ENCODE results near the gene DIP2C. TPM values are rescaled to one million over a fixed set of nuclear protein-coding genes. Genes with fewer than 3 reads are reported as not detected.

Gene DIP2C
- total RNA-seq, 1 experiment from 2014 or later: 11.4 TPM

GRCh38 chr10:364267-364775 is 325.1 kb downstream of the DIP2C start:
- no TSS peak for BruUV-seq (replicated peaks)
- Mint-ChIP-seq H3K4me3 (ENCODE audit: unreplicated experiment) (no peak overlapping the region), H3K9me3 (ENCODE audit: unreplicated experiment) (no peaks in the 10 kb centered on the region), H3K4me1 (ENCODE audit: low read depth, unreplicated experiment) (no peaks in the 10 kb centered on the region), H3K27ac (ENCODE audit: unreplicated experiment) (no peak overlapping the region), H3K27me3 (ENCODE audit: insufficient read depth, unreplicated experiment) (no peaks in the 10 kb centered on the region), H3K36me3 (ENCODE audit: insufficient read depth, unreplicated experiment) (peaks cover 16% of the 10 kb centered on the region)
- Histone ChIP-seq H3K4me3 (ENCODE audit: low read depth, low read length) (no peak overlapping the region), H3K36me3 (ENCODE audit: control insufficient read depth, insufficient read depth, low read length) (no peaks in the 10 kb centered on the region), H3K4me1 (no peaks in the 10 kb centered on the region), H3K9me3 (no peaks in the 10 kb centered on the region), H3K27me3 (replicated peaks; ENCODE audit: control insufficient read depth, insufficient read depth, low read length) (no peaks in the 10 kb centered on the region)
- DNase-seq: no peak
- no peak for TF ChIP-seq CTCF (IDR thresholded peaks at IDR 0.05; ENCODE audit: insufficient read depth in 1 of 2, low read depth in 1 of 2, low read length in 1 of 2, severe bottlenecking in 1 of 2, unreplicated experiment in 1 of 2)
- CTCF ChIA-PET: no interaction called here
- POLR2A ChIA-PET: no interaction called here
- intact Hi-C loops (cut with micrococcal nuclease; ENCODE audit: unreplicated experiment): no loop called here

- H3K4me3 Mint-ChIP-seq (ENCODE audit: unreplicated experiment): no peak overlapping the region
- ChIA-PET CTCF (no interaction called here), POLR2A (no interaction called here)
- H3K9me3 Mint-ChIP-seq (ENCODE audit: unreplicated experiment): no peaks in the 10 kb centered on the region
- Histone ChIP-seq H3K4me3 (ENCODE audit: low read depth, low read length) (no peak overlapping the region), H3K9me3 (no peaks in the 10 kb centered on the region), H3K4me1 (no peaks in the 10 kb centered on the region), H3K27me3 (replicated peaks; ENCODE audit: control insufficient read depth, insufficient read depth, low read length) (no peaks in the 10 kb centered on the region), H3K36me3 (ENCODE audit: control insufficient read depth, insufficient read depth, low read length) (no peaks in the 10 kb centered on the region)
- no peak for DNase-seq
- H3K27me3 Mint-ChIP-seq (ENCODE audit: insufficient read depth, unreplicated experiment): no peaks in the 10 kb centered on the region
- no peak for TF ChIP-seq CTCF (IDR thresholded peaks at IDR 0.05; ENCODE audit: insufficient read depth in 1 of 2, low read depth in 1 of 2, low read length in 1 of 2, severe bottlenecking in 1 of 2, unreplicated experiment in 1 of 2)
- no peak overlapping the region for H3K27ac Mint-ChIP-seq (ENCODE audit: unreplicated experiment)
- H3K4me1 Mint-ChIP-seq (ENCODE audit: low read depth, unreplicated experiment): no peaks in the 10 kb centered on the region
- no TSS peak for BruUV-seq (replicated peaks)
- intact Hi-C loops (cut with micrococcal nuclease; ENCODE audit: unreplicated experiment): no loop called here
- peaks cover 12% of the 10 kb centered on the region for H3K36me3 Mint-ChIP-seq (ENCODE audit: insufficient read depth, unreplicated experiment)
Measured at GRCh38 chr10:363152-363551, 326.3 kb downstream of the DIP2C start.

GRCh38 chr10:361203-362081 is 328.0 kb downstream of the DIP2C start:
- TF ChIP-seq CTCF (IDR thresholded peaks at IDR 0.05; ENCODE audit: insufficient read depth in 1 of 2, low read depth in 1 of 2, low read length in 1 of 2, severe bottlenecking in 1 of 2, unreplicated experiment in 1 of 2): no peak
- Histone ChIP-seq H3K27me3 (replicated peaks; ENCODE audit: control insufficient read depth, insufficient read depth, low read length) (no peaks in the 10 kb centered on the region), H3K4me1 (no peaks in the 10 kb centered on the region), H3K36me3 (ENCODE audit: control insufficient read depth, insufficient read depth, low read length) (no peaks in the 10 kb centered on the region), H3K9me3 (no peaks in the 10 kb centered on the region), H3K4me3 (ENCODE audit: low read depth, low read length) (no peak overlapping the region)
- no TSS peak for BruUV-seq (replicated peaks)
- Mint-ChIP-seq H3K27ac (ENCODE audit: unreplicated experiment) (no peak overlapping the region), H3K4me1 (ENCODE audit: low read depth, unreplicated experiment) (no peaks in the 10 kb centered on the region), H3K4me3 (ENCODE audit: unreplicated experiment) (no peak overlapping the region), H3K36me3 (ENCODE audit: insufficient read depth, unreplicated experiment) (peaks cover 12% of the 10 kb centered on the region), H3K27me3 (ENCODE audit: insufficient read depth, unreplicated experiment) (no peaks in the 10 kb centered on the region), H3K9me3 (ENCODE audit: unreplicated experiment) (no peaks in the 10 kb centered on the region)
- ChIA-PET CTCF (interaction anchor here (0.6 to 0.9 kb wide), 2 partner anchors 32 to 668 kb away, joined by 3 read pairs; no protein-coding TSS in a partner anchor), POLR2A (no interaction called here)
- intact Hi-C loops (cut with micrococcal nuclease; ENCODE audit: unreplicated experiment): no loop called here
- DNase-seq: peak in 1 of 2 experiments; percentile 31
